SK-N-SH treated with all-trans-retinoic acid at 6 μM for 48 hours (cell line): ENCODE results near the gene COL19A1.

Source experiments
- RARB ChIP-seq: fragments of 250-450 bp; sonication (Bioruptor Pico); IDR thresholded peaks from 2 replicates; pipeline ENCODE4 v1.8.0; 2021; ENCODE audit warnings: mild to moderate bottlenecking, moderate library complexity
- TF ChIP-seq, protein P1 (sequence below): fragments of 250-450 bp; sonication (Bioruptor Pico); IDR thresholded peaks from 2 replicates; pipeline ENCODE4 v1.5.1; 2020; ENCODE audit warnings: low read depth, mild to moderate bottlenecking, moderate library complexity

DNA sequence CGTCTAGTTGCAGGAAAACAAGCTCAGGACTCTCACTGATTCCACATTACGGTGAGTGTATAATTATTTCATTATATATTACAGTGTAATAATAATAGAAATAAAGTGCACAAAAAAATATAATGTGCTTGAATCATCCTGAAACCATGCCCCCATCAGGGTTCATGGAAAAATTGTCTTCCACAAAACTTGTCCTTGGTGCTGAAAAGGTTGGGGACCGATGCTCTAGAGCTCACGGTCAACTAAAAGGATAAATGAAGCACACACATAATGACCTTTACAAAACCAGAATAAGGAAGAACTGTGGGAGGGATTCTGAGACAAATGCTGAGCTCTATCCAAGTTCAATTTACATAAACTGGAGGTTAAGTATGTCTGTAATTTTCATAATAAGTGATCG is 194.3 kb downstream of the COL19A1 start:
- TF ChIP-seq RARB (CRISPR knock-in tag) = no peak
- TF ChIP-seq, protein P1, sequence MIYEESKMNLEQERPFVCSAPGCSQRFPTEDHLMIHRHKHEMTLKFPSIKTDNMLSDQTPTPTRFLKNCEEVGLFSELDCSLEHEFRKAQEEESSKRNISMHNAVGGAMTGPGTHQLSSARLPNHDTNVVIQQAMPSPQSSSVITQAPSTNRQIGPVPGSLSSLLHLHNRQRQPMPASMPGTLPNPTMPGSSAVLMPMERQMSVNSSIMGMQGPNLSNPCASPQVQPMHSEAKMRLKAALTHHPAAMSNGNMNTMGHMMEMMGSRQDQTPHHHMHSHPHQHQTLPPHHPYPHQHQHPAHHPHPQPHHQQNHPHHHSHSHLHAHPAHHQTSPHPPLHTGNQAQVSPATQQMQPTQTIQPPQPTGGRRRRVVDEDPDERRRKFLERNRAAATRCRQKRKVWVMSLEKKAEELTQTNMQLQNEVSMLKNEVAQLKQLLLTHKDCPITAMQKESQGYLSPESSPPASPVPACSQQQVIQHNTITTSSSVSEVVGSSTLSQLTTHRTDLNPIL = no peak
